Smooth muscle cell of the brain vasculature (primary cell): ENCODE data around the gene TAF11L13.

Experiments used
- DNase-seq: peaks from one replicate; pipeline ENCODE4 v3.0.0-alpha.2; 2012; ENCODE audit warnings: low read depth, low spot score

Gene TAF11L13

GRCh38 chr5:17679597-17680203 is 47.8 kb downstream of the TAF11L13 start:
- DNase-seq, result no peak

GRCh38 chr5:17680737-17681136 is 48.8 kb downstream of the TAF11L13 start:
- no peak for DNase-seq
